ENCODE results near the gene DNAJB11.
"Not testable (repeated sequence)": the region's sequence is repeated elsewhere in the genome, so short reads cannot be mapped to it uniquely, and the experiment has no call there.

DNAJB11 gene

GRCh38 chr3:186618318-186618938 lies 47.9 kb downstream of the DNAJB11 start:
- DNase-seq (no peak), ATAC-seq (no peak)

- ATAC-seq: no peak
- no peak for DNase-seq
These were observed 49.3 kb downstream of the DNAJB11 start for GRCh38 chr3:186619787-186620212.

DNA sequence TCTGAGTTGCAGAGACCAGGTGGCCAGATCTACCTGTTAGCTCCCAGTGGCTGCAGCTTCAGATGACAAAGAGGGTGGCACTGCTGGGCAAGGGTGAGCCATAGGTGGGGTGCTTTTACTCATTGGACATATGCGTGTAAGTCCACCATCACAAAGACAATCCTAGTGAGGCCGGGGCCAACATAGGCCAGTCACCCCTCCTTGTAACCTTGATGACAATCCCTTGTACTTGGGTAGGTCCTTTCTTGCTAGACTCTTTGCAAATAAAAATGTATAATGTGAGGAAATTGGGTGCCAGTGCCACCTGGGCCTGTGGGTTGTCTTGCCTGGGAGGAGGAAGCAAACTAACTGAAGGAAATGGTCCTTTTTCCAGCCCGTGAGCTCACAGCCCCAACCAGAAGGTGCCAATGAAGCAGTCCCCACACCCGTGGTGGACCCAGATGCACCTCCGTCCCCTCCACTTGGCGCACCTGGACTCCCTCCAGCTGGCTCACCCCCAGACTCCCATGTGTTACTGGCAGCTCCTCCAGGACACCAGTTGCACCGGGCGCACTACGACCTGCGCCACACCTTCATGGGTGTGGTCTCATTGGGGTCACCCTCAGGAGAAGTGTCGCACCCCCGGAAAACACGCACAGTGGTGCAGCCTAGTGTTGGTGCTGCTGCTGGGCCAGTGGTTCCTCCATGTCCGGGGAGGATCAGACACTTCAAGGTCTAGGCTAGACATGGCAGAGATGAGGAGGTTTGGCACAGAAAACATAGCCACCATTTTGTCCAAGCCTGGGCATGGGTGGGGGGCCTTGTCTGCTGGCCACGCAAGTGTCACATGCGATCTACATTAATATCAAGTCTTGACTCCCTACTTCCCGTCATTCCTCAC lies 49.9 kb downstream of the DNAJB11 start:
- no peak for ATAC-seq
- DNase-seq: no peak

DNA sequence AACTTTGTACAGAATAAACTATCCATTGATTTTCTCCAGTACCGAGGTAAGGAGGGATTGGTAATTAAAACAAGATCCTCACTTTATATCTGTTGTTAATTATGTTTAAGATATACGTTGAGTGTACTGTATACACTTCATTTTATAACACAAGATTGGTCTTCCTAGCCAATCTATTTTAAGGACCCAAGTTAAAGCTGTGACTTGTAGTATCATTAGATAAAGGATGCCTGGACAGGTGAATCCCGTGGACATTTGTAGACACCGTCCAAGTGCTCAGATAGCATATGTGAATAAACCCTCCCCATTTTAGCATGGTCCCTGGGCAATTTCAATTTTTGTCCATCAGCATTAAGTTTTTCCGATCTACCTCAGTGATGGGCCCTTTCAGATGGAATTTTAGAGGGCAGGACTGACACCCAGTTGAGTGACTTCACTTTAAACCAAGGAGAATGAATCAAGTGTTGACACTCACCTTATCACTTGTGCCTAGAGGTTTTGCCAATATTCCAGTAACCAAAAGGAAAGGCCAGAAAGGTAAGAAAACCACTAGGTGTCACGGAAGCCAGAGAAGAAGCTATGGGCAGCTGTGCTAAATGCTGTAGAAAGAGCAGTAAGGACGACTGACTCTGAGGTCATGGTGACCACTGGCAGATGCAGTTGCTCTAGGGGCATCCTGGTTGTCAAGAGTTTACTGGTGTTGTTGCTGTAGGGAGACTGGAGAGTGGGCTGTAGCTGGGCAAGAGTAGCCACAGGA lies 51.6 kb downstream of the DNAJB11 start:
- DNase-seq (no peak), ATAC-seq (no peak)

GRCh38 chr3:186622651-186623310 lies 52.3 kb downstream of the DNAJB11 start:
- no peak for ATAC-seq
- DNase-seq: no peak

GRCh38 chr3:186624598-186624997 lies 54.1 kb downstream of the DNAJB11 start:
- DNase-seq: no peak
- ATAC-seq: no peak

DNA sequence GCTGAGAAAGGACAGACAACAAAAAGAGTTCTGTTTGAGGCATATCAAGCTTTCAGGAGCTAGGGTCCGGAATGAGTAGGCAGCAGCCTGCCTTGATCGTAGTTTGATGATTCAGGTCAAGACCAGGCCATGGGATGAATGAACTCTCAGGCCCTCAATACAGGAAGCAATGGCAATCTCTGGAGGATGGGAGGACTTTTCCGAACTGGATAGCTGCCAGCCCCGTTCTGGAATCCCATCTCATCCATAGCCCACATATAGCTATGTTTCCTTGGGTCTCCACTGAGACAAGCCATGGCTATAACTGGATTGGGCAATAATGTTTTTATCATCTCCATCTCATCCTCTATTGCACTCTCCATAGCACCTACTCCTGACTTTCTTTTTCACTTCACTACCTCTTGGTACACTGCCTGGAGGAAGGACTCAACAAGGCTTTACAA lies 55.1 kb downstream of the DNAJB11 start:
- no peak for ATAC-seq
- DNase-seq: no peak

GRCh38 chr3:186626254-186626847 lies 55.8 kb downstream of the DNAJB11 start:
- DNase-seq: no peak
- no peak for ATAC-seq

DNA sequence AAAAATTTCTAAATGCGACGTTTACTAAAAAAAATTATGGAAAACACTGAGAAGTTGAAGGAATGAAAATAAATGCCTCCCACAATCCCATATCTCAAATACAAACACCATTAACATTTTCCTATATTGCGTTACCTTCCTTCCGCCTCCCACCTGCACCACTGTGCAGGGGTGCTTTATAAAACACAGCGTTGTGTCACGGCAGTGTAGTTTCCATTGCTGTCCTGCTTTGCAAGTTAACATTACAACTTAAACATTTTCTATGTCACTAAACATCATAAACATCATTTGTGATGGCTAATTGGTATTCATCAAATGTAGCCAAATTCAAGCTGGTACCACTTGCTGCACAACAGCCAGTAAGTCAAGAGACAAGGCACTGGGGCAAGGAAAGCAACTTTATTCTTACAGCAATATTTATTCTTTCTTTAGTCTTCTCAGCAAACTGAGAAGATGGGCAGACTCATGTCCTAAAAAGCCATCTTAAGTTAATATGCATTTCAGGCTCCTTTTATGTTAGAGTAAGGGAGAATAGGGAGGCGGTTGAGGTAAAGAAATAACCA lies 57.4 kb downstream of the DNAJB11 start:
- DNase-seq: no peak
- ATAC-seq: no peak

DNA sequence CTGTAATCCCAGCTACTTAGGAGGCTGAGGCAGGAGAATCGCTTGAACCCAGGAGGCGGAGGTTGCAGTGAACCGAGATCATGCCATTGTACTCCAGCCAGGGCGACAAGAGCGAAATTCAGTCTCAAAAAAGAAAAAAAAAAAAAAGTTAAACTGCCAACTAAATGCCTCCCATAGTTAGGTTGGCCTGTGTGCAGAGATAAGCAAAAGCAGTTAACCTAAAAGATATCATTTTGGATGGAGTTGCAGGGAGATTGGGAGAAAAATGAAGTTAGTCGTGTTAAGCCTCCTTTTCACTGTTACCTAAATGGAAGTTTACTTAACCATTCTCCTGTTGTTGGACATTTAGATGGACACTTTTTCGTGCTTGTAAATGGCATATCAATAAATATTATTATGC lies 58.2 kb downstream of the DNAJB11 start:
- DNase-seq: no peak
- ATAC-seq: no peak

DNA sequence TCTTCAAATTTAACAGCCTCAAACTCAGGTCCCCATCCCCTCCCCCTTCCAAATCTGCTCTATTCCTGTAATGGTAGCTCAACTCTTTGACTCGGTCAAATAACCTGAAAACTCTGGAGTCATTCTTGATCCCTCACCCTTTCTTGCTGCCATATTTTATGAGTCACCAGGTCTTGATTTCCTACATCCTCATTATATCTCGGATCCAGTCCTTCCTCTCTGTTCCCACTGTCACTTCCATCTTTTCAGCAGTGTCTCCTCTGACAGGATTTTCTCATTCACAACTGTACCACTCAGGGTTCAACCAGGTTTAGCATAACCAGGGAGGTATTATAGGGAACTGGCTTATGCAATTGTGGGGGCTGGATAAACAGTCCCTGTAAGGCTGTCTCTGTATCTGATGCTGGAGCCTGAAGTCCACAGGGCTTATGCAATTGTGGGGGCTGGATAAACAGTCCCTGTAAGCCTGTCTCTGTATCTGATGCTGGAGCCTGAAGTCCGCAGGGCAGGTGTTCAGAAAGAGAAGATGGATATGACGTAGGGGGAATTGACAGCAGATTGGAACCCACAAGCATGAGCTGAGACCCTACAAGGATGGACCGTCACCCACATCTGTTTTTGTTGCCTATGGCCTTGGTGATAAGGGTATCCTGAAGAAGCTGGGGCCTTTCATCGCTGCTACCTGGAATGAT lies 60.6 kb downstream of the DNAJB11 start:
- no peak for ATAC-seq

GRCh38 chr3:186633481-186633880 lies 63.0 kb downstream of the DNAJB11 start:
- no peak for ATAC-seq
- no peak for DNase-seq

More for the DNA sequence above, 60.6 kb downstream of the DNAJB11 start:
- no peak for DNase-seq

DNA sequence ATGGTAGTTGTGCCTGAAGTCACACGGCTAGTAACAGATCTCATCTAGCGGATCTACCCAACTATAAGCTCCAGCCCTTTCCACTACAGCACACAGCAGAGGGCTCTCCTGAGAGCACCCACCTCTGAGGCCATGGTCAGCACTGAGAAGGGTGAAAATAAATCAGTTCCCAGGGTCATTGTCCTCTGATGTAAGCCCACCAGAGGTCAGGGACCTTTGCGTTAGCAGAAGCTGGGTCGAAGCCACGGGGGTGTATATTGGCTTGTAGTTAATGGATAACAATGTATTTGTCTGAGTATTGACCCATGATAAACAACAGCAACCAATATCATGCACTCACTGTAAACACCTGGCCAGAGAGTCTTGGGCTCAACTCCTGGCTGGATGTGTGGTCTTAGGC lies 63.7 kb downstream of the DNAJB11 start:
- not testable (repeated sequence) for DNase-seq, ATAC-seq
